GM20000 (cell line): Measurements from ENCODE around the gene IP6K2.

Experiments
- DNase-seq: peaks from one replicate; pipeline ENCODE4 v3.0.0; 2012; ENCODE audit warnings: low spot score
- TF ChIP-seq, protein P1 (sequence below): IDR thresholded peaks from 2 replicates; pipeline ENCODE4 v1.5.1; 2012; ENCODE audit warnings: mild to moderate bottlenecking, control low read depth; ENCODE audit errors: extremely low read depth, missing control alignments

IP6K2 gene

DNA sequence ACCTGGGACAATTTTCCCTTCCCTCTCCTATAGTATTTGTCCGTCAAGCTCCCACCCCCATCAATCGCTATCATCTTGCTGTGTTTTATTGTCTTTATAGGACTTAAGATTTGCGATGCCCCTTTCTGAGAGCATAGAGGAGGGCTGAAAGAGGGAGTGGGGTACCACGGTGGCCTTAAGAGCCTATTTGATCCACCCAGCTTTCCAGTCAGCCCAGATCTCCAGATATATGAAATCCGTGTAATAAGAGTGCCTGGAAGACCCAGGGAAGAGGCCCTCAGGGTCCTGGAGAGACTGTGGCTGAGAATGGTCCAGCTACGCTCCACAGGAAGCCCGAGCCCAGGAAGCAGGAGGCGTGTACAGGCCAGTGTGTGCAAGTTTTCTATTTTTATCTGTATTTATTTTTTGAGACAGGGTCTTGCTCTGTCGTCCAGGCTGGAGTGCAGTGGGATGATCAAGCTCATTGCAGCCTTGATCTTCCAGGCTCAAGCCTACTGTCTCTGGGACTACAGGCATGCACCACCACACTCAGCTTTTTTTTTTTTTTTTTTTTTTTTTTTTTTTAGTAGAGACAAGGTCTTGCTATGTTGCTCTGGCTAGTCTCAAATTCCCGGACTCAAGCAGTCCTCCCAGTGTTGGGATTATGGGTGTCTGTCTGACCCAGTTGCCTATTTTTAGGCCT is 30.3 kb downstream of the IP6K2 start:
- TF ChIP-seq, protein P1, sequence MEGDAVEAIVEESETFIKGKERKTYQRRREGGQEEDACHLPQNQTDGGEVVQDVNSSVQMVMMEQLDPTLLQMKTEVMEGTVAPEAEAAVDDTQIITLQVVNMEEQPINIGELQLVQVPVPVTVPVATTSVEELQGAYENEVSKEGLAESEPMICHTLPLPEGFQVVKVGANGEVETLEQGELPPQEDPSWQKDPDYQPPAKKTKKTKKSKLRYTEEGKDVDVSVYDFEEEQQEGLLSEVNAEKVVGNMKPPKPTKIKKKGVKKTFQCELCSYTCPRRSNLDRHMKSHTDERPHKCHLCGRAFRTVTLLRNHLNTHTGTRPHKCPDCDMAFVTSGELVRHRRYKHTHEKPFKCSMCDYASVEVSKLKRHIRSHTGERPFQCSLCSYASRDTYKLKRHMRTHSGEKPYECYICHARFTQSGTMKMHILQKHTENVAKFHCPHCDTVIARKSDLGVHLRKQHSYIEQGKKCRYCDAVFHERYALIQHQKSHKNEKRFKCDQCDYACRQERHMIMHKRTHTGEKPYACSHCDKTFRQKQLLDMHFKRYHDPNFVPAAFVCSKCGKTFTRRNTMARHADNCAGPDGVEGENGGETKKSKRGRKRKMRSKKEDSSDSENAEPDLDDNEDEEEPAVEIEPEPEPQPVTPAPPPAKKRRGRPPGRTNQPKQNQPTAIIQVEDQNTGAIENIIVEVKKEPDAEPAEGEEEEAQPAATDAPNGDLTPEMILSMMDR, result no peak
- DNase-seq, result no peak

DNA sequence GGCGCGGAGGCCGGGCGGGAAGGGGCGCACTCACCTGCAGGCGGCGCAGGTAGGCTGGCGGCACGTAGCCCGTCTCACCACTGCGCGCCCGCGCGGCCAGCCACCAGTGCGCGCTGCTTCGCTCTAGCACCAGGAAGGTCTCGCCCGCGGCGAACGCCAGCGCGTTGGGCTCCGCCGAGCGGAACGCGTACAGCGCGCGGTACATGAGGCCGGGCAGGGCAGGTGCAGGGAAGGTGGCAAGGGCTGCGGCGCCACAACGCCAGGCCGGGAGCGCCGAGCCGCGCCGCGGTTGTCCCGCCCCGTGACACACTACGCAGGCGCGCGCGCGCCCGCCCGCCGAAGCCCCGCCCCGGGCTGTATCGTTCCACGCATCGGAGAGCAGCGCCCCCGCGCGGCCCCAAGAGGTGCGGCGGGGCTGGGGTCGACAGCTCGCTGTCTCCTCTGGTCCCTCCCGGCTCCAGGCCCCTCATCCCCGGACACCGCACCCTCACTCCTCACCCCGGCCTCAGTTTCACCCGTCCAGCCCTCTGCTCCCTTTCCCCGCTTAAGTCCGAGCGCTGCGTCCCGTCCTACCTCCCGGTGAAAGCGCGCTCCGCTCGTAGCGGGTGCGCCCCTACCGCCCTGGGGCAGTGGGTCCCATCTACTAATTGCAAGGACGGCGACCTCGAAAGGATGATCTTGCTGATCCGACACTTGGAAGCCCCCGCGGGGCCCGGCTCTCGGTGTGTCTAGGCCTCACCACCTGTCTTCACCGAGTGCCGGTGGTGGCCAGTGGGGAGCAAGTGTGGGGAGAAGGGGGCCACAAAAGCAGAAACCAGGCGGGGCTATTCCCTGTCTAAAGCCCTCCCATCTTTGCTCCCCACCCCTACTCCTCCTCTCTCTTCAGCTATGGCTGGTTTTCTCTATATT is 31.2 kb downstream of the IP6K2 start, which contains the start of gene NCKIPSD:
TSS of gene NCKIPSD (minus strand) at position 313 of the 909 bp plus-strand sequence. CDS start at position 205, 108 bp downstream.
- TF ChIP-seq, protein P1, result peak; percentile 92
- peak; percentile 97 for DNase-seq

DNA sequence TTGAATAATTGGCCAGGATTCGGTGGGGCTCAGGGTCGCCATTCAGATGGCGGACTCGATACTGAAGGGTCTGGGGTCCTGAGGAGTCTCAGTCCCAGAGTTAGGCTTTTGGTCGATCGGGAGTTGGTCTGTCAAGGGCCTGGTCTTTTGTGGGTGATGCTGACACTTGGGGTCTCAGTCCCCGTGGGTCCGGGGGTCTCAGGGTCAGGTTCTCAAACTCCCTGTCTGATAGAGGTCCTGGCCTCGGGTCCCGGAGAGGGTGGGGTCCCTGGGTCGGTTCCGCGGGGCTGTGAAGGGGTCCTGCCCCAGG is 31.8 kb downstream of the IP6K2 start:
- TF ChIP-seq, protein P1, result no peak
- DNase-seq, result no peak

DNA sequence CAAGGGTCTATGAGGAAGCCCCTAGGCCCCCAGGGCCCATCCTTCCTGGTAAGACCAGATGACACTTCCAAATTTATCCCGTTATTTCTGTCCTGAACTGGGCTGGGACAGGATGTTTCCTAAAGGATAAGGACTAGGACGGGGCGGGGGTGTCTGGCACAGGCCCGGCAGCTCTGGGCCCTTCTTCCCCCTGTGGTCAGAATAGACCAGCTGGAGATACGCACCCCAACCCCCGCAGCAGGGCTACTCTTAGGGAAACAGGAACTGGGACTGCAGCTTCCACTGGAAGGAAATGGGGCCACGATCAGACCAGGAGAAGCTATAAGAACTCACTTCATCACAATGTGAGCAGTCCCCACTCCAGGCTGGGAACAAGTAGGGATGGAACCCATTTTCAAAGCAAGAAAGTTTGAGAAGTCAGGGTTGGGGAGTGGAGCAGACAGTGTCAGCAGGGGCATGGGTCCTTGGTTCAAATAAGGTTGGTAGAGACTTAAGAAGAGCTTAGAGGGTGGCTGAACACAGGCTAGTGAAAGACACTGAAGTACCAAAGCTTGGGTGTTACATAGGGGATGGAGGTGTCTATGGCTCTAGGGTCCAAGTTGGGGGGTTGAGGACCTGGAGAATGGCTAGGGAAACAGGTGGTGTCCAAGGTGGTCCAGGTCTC is 32.4 kb downstream of the IP6K2 start:
- DNase-seq, result peak; percentile 50
- TF ChIP-seq, protein P1, result no peak

DNA sequence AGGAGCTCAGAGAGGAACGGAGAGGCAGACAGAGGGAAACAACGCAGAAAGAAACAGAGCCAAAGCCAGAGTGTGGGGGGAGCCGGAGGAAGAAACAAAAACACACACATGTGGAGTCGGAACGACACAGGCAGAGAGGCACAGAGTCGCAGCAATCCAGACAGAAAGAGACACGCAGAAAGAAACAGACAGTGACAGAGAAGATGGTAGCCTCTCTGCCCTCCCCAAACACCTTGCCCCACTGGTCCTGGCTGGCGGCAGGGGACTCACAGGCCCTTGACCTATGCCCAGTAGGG is 33.0 kb downstream of the IP6K2 start:
- TF ChIP-seq, protein P1, result no peak
- DNase-seq, result no peak

DNA sequence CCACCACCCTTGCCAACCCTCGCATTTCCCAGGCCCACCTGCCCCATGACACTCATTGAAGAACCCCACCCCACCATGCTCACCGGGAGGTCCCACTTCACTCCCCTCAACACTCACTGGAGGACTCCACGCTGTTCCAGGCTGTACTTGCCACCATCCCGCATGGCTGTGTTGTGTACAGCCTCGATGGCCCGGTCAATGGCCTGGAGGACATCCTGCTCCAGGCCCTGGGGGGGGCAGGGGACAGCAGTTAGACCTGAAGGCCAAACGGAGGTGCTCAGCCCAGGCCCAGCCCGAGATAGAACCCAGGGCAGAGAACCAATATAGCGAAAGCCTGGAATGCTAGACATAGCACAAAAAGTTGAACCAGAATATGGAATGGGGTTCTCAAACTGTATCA is 34.2 kb downstream of the IP6K2 start:
- TF ChIP-seq, protein P1, result no peak
- DNase-seq, result no peak
